Gastrocnemius medialis (tissue), 4 donors: ENCODE data around the gene ADAMTSL3.

ENCODE experiments used
- CTCF ChIP-seq, 5 experiments: fragments of 450-650 bp in 3 of 5; fragments of 200-600 bp in 2 of 5; sonication (generic) in 2 of 5; IDR thresholded peaks in 4 of 5; conservative IDR thresholded peaks in 1 of 5; 1 replicate in 4 of 5; 2 replicates in 1 of 5; pipeline ENCODE4 v1.5.1; 2016 to 2019; ENCODE audit warnings: antibody characterized with exemption in 5 of 5, mild to moderate bottlenecking in 3 of 5, moderate library complexity in 3 of 5
- POLR2A ChIP-seq, 2 donors: fragments of 450-650 bp; IDR thresholded peaks; one replicate each; pipeline ENCODE4 v1.6.1; 2017; ENCODE audit warnings: antibody characterized with exemption in 2 of 2, mild to moderate bottlenecking in 2 of 2, moderate library complexity in 2 of 2

GRCh38 chr15:83854321-83854720, 200.4 kb downstream of the ADAMTSL3 start:
- TF ChIP-seq POLR2A (IDR thresholded peaks at IDR 0.05) = no peak
- TF ChIP-seq CTCF (IDR thresholded peaks at IDR 0.05 in 4 of 5, conservative IDR thresholded peaks at IDR 0.05 in 1 of 5) = no peak
